Tibial nerve (tissue), 4 donors: Measurements from ENCODE around the gene UPK1A.

Experiments
- EP300 ChIP-seq, 2 donors: sonication (generic); formaldehyde crosslinking; IDR thresholded peaks; one replicate each; pipeline ENCODE4 v1.6.1; 2017; ENCODE audit warnings: antibody characterized with exemption in 2 of 2, mild to moderate bottlenecking in 1 of 2
- POLR2A ChIP-seq, 2 donors: fragments of 450-650 bp; IDR thresholded peaks; one replicate each; pipeline ENCODE4 v1.6.1; 2017; ENCODE audit warnings: antibody characterized with exemption in 2 of 2, mild to moderate bottlenecking in 2 of 2, moderate library complexity in 2 of 2
- TF ChIP-seq, protein P1 (sequence below), 5 experiments: fragments of 200-600 bp in 3 of 5; fragments of 450-650 bp in 2 of 5; sonication (generic) in 3 of 5; IDR thresholded peaks; one replicate each; pipeline ENCODE4 v1.5.1; 2016 to 2019; ENCODE audit warnings: antibody characterized with exemption in 5 of 5, mild to moderate bottlenecking in 3 of 5, moderate library complexity in 2 of 5

DNA sequence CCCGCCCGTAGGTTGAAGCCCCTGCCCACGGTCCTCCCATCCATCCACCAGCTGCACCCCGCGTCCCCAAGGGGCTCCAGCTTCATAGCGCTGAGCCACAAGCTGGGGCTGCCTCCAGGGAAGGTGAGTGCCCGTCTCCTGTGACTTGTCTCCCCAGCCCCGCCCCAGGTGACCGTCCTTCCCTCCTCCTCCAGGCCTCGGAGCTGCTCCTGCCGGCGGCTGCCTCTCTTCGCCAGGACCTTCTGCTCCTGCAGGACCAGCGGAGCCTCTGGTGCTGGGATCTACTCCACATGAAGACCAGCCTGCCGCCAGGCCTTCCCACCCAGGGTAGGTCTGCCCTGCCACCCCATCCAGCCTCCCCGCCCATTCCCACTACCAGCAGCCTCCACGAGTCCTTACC is 46.3 kb upstream of the UPK1A start:
- TF ChIP-seq, protein P1, sequence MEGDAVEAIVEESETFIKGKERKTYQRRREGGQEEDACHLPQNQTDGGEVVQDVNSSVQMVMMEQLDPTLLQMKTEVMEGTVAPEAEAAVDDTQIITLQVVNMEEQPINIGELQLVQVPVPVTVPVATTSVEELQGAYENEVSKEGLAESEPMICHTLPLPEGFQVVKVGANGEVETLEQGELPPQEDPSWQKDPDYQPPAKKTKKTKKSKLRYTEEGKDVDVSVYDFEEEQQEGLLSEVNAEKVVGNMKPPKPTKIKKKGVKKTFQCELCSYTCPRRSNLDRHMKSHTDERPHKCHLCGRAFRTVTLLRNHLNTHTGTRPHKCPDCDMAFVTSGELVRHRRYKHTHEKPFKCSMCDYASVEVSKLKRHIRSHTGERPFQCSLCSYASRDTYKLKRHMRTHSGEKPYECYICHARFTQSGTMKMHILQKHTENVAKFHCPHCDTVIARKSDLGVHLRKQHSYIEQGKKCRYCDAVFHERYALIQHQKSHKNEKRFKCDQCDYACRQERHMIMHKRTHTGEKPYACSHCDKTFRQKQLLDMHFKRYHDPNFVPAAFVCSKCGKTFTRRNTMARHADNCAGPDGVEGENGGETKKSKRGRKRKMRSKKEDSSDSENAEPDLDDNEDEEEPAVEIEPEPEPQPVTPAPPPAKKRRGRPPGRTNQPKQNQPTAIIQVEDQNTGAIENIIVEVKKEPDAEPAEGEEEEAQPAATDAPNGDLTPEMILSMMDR (IDR thresholded peaks at IDR 0.05): no peak
- TF ChIP-seq POLR2A (IDR thresholded peaks at IDR 0.05): no peak
- no peak for TF ChIP-seq EP300 (IDR thresholded peaks at IDR 0.05)
